ENCODE results near the gene BBX.
"Not testable (repeated sequence)": the region's sequence is repeated elsewhere in the genome, so short reads cannot be mapped to it uniquely, and the experiment has no call there.

BBX gene

GRCh38 chr3:107810171-107811071 is 287.7 kb downstream of the BBX start:
- peak in 1 of 2 experiments; percentile 22 for DNase-seq

- no peak for DNase-seq
Observed at GRCh38 chr3:107813026-107813425, 290.3 kb downstream of the BBX start.

- DNase-seq: no peak
Observed at GRCh38 chr3:107816107-107816506, 293.3 kb downstream of the BBX start.

- DNase-seq: no peak
Observed at GRCh38 chr3:107817076-107817475, 294.3 kb downstream of the BBX start.

GRCh38 chr3:107818025-107818424 is 295.3 kb downstream of the BBX start:
- DNase-seq: no peak

GRCh38 chr3:107819656-107820055 is 296.9 kb downstream of the BBX start:
- DNase-seq: no peak

- DNase-seq: no peak
Observed at GRCh38 chr3:107822308-107822707, 299.5 kb downstream of the BBX start.

GRCh38 chr3:107824822-107825371 is 302.1 kb downstream of the BBX start:
- DNase-seq: no peak

GRCh38 chr3:107825556-107825955 is 302.8 kb downstream of the BBX start:
- DNase-seq: no peak

- no peak for DNase-seq
Observed at GRCh38 chr3:107826727-107827126, 304.0 kb downstream of the BBX start.

GRCh38 chr3:107829185-107829584 is 306.4 kb downstream of the BBX start:
- no peak for DNase-seq

- DNase-seq: no peak
Observed at GRCh38 chr3:107831590-107831989, 308.8 kb downstream of the BBX start.

- DNase-seq: no peak
Observed at GRCh38 chr3:107833043-107833442, 310.3 kb downstream of the BBX start.

GRCh38 chr3:107833722-107834416 is 311.1 kb downstream of the BBX start:
- DNase-seq: no peak

- DNase-seq: not testable (repeated sequence)
Observed at GRCh38 chr3:107835001-107835400, 312.2 kb downstream of the BBX start.

GRCh38 chr3:107837895-107838612 is 315.3 kb downstream of the BBX start:
- DNase-seq: no peak

- DNase-seq: no peak
Observed at GRCh38 chr3:107841831-107842230, 319.1 kb downstream of the BBX start.

GRCh38 chr3:107842940-107843339 is 320.2 kb downstream of the BBX start:
- no peak for DNase-seq

- DNase-seq: no peak
Observed at GRCh38 chr3:107845380-107846278, 322.9 kb downstream of the BBX start.

GRCh38 chr3:107846279-107846852 is 323.6 kb downstream of the BBX start:
- no peak for DNase-seq

- no peak for DNase-seq
Observed at GRCh38 chr3:107847791-107848190, 325.0 kb downstream of the BBX start.
